GM12891 (cell line): ENCODE measurements around the gene PDZD2.

Experiments used
- DNase-seq: peaks from one replicate; pipeline ENCODE4 v3.0.0; 2011; ENCODE audit warnings: low spot score; ENCODE audit not compliant: insufficient read length
- FAIRE-seq: peaks from 2 replicates; lab custom pipeline; 2011; peaks lifted over from hg19 to GRCh38; lab: Jason Lieb, UNC
- PAX5 ChIP-seq: IDR thresholded peaks from 2 replicates; pipeline ENCODE4 v1.6.1; 2011; ENCODE audit warnings: low read length, moderate library complexity, mild to moderate bottlenecking; ENCODE audit not compliant: insufficient read depth, severe bottlenecking
- POLR2A ChIP-seq: IDR thresholded peaks from 2 replicates; pipeline ENCODE4 v1.6.1; 2011; ENCODE audit warnings: low read depth, low read length, control low read depth
- POLR2AphosphoS5 ChIP-seq: IDR thresholded peaks from 2 replicates; pipeline ENCODE4 v1.6.1; 2011; ENCODE audit warnings: low read depth, low read length, control low read depth
- POU2F2 ChIP-seq: IDR thresholded peaks from 2 replicates; pipeline ENCODE4 v1.6.1; 2011; ENCODE audit warnings: low read depth, mild to moderate bottlenecking, control low read depth, low read length, moderate library complexity
- SPI1 ChIP-seq: IDR thresholded peaks from 2 replicates; pipeline ENCODE4 v1.6.1; 2011; ENCODE audit warnings: low read depth, low read length, control low read depth
- TAF1 ChIP-seq: IDR thresholded peaks from 2 replicates; pipeline ENCODE4 v1.6.1; 2011; ENCODE audit warnings: low read depth, low read length, control low read depth

PDZD2 gene

DNA sequence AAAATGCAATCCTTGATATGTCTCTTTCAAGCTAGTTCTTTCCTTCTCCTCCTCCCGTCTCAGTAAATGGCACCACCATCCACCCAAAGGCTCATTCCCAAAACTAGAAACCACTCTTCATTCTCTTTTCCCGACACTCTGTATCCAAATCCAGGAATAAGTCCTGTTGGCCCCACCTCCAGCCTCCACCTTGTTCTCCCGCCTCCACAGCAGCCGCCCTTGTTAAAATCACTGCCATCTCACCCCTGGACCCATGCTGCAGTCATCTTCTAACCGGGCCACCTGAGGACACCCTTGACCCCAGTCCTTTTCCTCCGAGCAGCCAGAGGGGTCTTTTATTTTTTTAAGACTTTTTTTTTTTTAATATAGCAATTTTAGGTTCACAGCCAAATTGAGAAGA, 9.4 kb downstream of the PDZD2 start:
- DNase-seq (no peak), FAIRE-seq (no peak)

DNA sequence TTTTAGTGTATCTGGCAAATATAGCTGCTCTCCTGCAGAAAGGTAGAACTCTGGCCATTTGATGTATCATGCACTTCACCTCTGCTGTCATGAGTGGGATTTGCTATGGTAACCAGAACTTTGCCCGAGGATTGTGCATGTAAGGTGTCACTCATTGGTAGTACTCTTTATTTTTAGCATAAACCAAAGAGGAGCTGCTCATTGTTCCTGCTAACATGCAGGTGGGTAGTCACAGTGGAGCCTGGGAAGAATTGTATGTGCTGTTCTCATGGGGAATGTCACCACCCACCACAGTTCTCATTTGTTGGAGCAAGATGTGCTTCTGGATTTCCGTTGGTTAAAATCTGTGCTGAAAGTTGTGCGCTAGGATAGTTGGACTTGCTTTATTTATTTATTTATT, 12.3 kb downstream of the PDZD2 start:
- no peak for FAIRE-seq
- TF ChIP-seq SPI1 (no peak), PAX5 (no peak), POLR2A (no peak), TAF1 (no peak), POLR2AphosphoS5 (no peak), POU2F2 (no peak)
- no peak for DNase-seq

More for the DNA sequence above, 9.4 kb downstream of the PDZD2 start:
- TF ChIP-seq POLR2AphosphoS5 = no peak

DNA sequence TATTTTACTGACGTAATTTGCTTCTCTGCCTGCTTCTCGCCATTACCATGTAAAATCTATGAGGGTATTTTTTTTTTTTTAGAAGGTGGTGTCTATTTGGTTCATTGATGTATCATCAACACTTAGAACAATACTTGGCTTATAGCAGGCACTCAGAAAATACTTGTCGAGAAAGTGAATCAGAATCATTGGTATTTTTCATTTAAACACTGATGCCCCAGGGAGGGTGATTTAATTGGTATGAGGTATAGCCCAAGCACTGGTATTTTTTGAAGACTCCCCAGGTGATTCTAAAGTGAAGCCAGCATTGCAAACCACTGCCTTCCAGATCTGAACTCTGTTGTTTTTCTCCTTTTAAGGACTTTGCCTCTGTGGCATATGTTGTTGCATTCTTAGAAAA, 16.6 kb downstream of the PDZD2 start:
- DNase-seq (no peak), FAIRE-seq (no peak)
- TF ChIP-seq POLR2AphosphoS5 (no peak), POU2F2 (no peak), POLR2A (no peak), TAF1 (no peak)

DNA sequence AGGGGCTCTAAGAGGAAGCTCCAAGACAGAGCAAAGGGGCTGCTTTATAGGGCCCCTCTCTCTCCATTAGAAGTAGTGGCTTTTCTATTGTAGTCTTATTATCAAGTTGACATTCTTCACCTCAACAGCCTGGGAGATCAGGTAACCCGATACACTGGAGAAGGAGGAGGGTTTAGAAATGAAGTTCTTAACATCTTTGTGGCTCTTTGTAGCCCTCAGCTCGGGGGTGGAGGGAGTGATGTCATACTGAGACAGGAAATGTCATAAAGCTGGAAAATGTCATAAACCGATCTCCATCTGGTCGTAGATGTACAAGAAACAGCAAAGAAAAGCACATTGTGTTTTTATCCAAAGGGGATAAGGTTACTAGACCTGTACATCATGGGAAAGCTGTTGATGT, 17.9 kb downstream of the PDZD2 start:
- no peak for FAIRE-seq
- DNase-seq = no peak
- TF ChIP-seq SPI1 = no peak
- no peak for TF ChIP-seq TAF1
- no peak for TF ChIP-seq POU2F2
- no peak for TF ChIP-seq POLR2AphosphoS5
- TF ChIP-seq PAX5 = no peak
- no peak for TF ChIP-seq POLR2A

DNA sequence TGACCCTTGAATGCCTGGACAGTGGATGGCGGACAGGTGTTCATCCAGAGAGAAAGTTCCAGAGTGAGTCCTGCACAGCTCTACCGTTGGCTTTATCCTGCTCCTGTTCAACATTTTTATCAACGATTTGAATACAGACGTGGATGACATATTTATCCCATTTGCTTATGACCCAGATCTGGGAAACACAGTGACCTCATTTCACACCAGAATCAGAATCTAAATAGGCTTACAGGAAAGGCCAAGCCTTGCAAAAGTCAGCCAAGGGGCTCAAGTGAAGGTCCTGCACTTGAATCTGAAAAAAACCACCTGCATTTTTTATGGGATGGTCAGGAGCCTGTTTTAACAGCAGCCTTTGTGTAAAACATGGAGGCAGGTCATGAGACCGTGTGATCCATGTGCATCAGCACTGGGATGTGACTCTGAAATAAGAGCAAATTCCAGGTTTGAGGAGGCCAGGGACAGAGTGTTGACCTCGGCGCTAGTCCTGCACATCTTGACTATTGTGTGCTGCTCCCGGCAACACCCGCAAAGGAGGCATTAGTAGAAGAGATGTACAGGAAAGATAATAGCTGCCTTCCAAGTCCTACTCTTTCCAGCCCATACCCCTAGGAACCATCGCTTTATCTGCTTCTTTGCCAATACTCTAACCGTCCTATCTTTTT, 18.5 kb downstream of the PDZD2 start:
- DNase-seq = no peak
- FAIRE-seq = no peak
- TF ChIP-seq PAX5 = no peak
- no peak for TF ChIP-seq SPI1

DNA sequence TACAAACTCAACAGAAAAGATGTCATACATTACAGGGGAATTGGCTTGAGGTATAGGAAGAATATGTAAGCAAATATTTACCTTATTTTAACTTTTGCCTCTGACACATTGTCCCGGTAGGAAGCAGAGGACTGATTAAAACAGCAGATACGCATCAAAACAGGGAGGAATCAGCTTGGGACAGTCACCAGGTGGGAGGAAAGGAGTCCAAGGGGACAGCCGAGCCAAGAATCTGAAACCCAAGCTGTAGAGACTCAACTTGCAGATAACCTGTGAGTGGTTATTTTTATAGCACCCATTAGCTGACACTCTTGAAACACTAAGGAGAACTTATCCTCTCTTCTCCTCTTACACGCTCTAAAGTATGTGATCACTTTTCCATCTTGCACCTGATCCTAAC, 22.3 kb downstream of the PDZD2 start:
- TF ChIP-seq POU2F2 = no peak
- no peak for TF ChIP-seq POLR2A
- no peak for TF ChIP-seq PAX5
- TF ChIP-seq TAF1 = no peak
- no peak for TF ChIP-seq SPI1
- TF ChIP-seq POLR2AphosphoS5 = no peak
- no peak for DNase-seq
- no peak for FAIRE-seq

DNA sequence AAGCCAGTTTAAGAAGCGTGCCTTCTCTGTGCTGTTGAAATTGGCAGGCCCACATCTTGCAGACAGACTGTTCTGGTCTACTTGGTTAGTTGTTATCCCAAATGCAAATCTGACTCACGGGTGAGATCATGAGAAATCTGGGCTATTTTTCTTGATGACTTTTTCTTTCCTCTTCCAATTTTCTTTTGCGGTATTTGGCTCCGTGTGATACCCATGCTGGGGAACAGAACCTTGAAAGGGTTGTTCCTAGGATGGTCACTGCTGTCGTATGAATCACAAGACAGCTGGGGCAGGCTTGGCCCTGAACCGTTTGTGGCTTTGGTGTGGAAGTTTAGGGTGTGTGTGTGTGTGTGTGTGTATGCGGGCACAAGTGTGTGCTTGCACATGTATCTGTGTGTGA, 24.6 kb downstream of the PDZD2 start:
- no peak for DNase-seq
- no peak for FAIRE-seq
- no peak for TF ChIP-seq TAF1
- no peak for TF ChIP-seq POU2F2
- no peak for TF ChIP-seq SPI1
- TF ChIP-seq PAX5 = no peak
- no peak for TF ChIP-seq POLR2A
- no peak for TF ChIP-seq POLR2AphosphoS5

DNA sequence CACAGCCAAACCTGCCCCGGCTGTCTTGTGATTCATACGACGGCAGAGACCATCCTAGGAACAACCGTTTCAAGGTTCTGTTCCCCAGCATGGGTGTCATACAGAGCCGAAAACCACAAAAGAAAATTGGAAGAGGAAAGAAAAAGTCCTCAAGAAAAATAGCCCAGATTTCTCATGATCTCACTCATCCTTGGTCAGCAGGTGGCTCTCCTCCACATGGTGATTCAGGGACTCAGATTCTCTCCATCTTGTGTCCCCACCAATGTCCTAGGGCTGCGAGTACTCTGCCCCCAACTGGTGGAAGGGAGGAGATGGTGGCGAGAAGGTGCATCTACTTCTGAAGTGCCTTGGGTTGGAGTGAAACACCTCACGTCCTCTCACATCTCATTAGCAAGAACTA, 25.6 kb downstream of the PDZD2 start:
- peak; percentile 18 for DNase-seq
- FAIRE-seq = no peak
- no peak for TF ChIP-seq PAX5
- no peak for TF ChIP-seq POLR2A
- no peak for TF ChIP-seq POLR2AphosphoS5
- TF ChIP-seq POU2F2 = no peak
- TF ChIP-seq TAF1 = no peak
- no peak for TF ChIP-seq SPI1

DNA sequence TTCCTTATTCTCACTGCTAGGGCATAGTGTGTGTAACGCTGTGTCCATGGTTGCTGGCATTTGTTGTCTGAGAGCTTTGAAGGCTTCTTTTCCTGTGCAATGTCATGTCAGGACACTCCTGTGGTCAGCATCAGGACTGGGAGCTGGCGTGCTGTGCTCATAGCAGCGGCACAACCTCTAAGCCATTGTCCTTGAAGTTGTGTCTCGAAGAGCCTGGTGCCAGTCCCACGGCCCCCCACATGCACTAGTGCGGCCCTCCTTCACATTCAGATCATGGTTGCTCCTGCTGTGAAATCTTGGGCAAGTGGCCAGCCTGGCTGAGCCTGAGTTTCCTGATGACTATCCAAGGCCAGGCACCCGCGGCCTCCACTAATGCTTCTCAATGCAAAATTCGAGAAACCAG, 32.4 kb downstream of the PDZD2 start:
- FAIRE-seq (no peak), DNase-seq (no peak)
- TF ChIP-seq PAX5 = no peak

DNA sequence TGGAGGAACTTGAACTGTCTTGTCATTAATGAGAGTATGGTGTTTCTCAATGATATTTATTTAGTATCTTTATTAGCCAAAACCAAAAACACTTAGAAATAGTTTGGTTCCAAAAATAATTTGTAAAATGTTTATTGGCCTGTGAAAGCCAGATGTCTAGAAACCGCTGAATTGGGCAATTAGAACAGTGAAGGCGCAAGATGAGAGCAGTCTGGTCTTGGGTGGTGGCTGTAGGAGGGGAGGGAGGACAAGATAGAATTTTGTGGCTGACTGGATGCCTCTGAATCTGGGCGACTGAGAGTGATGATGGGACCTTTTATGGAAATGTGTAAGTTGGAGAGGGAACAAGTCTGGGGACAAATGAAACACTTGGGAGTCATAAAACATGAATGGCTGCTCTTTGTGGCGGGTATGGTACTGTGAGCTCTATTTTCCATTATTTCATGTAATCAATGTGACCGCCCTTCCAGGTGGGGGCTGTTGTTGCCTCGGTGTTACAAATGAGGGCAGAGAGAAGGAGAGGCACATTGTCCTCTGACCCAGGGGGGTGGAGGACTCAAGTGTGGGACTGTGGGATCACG, 35.5 kb downstream of the PDZD2 start:
- no peak for DNase-seq
- no peak for FAIRE-seq
- no peak for TF ChIP-seq POU2F2
- no peak for TF ChIP-seq PAX5
- TF ChIP-seq POLR2AphosphoS5 = no peak
- TF ChIP-seq TAF1 = no peak
- TF ChIP-seq SPI1 = no peak
- no peak for TF ChIP-seq POLR2A
